H9 (cell line): ENCODE results near the gene CTNNBL1. TPM values are rescaled to one million over a fixed set of nuclear protein-coding genes. Genes with fewer than 3 reads are reported as not detected.

Source experiments
- DNase-seq: peaks from one replicate; pipeline ENCODE4 v3.0.0-alpha.2; 2017
- H2AFZ ChIP-seq: one replicate; pipeline ENCODE4 v1.6.1; 2013; ENCODE audit warnings: mild to moderate bottlenecking, low read length, control low read depth, moderate library complexity
- H2AK5ac ChIP-seq: 2 replicates; pipeline ENCODE4 v1.6.1; 2013; ENCODE audit warnings: low read length, control low read depth, mixed read lengths; ENCODE audit not compliant: insufficient read length
- H2BK120ac ChIP-seq: one replicate; pipeline ENCODE4 v1.6.1; 2013; ENCODE audit warnings: low read depth, mild to moderate bottlenecking, low read length, control low read depth, inconsistent platforms; ENCODE audit not compliant: poor library complexity, severe bottlenecking
- H2BK12ac ChIP-seq: 2 replicates; pipeline ENCODE4 v1.6.1; 2013; ENCODE audit warnings: low read length, control low read depth, mixed read lengths, low read depth; ENCODE audit not compliant: insufficient read length
- H2BK15ac ChIP-seq: 2 replicates; pipeline ENCODE4 v1.6.1; 2013; ENCODE audit warnings: low read depth, low read length, control low read depth
- H2BK20ac ChIP-seq: one replicate; pipeline ENCODE4 v1.6.1; 2013; ENCODE audit warnings: low read depth, mild to moderate bottlenecking, low read length, control low read depth, inconsistent platforms; ENCODE audit not compliant: poor library complexity, severe bottlenecking
- H2BK5ac ChIP-seq: 2 replicates; pipeline ENCODE4 v1.6.1; 2013; ENCODE audit warnings: low read length, control low read depth, mixed read lengths; ENCODE audit not compliant: insufficient read length
- H3K14ac ChIP-seq: 2 replicates; pipeline ENCODE4 v1.6.1; 2013; ENCODE audit warnings: low read length, control low read depth; ENCODE audit not compliant: insufficient read depth
- H3K18ac ChIP-seq: 2 replicates; pipeline ENCODE4 v1.6.1; 2013; ENCODE audit warnings: low read depth, mild to moderate bottlenecking, mixed read lengths, low read length, control low read depth; ENCODE audit not compliant: insufficient read length
- H3K23ac ChIP-seq: 2 replicates; pipeline ENCODE4 v1.6.1; 2013; ENCODE audit warnings: low read length, control low read depth, mixed read lengths, low read depth; ENCODE audit not compliant: insufficient read length
- H3K23me2 ChIP-seq: 2 replicates; pipeline ENCODE4 v1.6.1; 2013; ENCODE audit warnings: low read depth, mild to moderate bottlenecking, mixed read lengths, low read length, control low read depth; ENCODE audit not compliant: insufficient read length, poor library complexity, severe bottlenecking
- H3K27ac ChIP-seq: 2 replicates; pipeline ENCODE4 v1.5.1; 2013; ENCODE audit warnings: low read length, control low read depth, mixed read lengths, low read depth; ENCODE audit not compliant: insufficient read length
- H3K27me3 ChIP-seq: 2 replicates; pipeline ENCODE4 v1.6.1; 2013; ENCODE audit warnings: low read length, control low read depth, inconsistent platforms; ENCODE audit not compliant: insufficient read depth
- H3K4ac ChIP-seq: 2 replicates; pipeline ENCODE4 v1.6.1; 2013; ENCODE audit warnings: low read depth, mild to moderate bottlenecking, control low read depth, inconsistent platforms, low read length, moderate library complexity
- H3K4me1 ChIP-seq: 2 replicates; pipeline ENCODE4 v1.6.1; 2013; ENCODE audit warnings: low read length, control low read depth, inconsistent platforms; ENCODE audit not compliant: insufficient read depth
- H3K4me2 ChIP-seq: 2 replicates; pipeline ENCODE4 v1.6.1; 2013; ENCODE audit warnings: low read length, control low read depth, mixed read lengths; ENCODE audit not compliant: insufficient read length, insufficient read depth
- H3K56ac ChIP-seq: 2 replicates; pipeline ENCODE4 v1.6.1; 2013; ENCODE audit warnings: low read depth, mild to moderate bottlenecking, mixed read lengths, low read length, control low read depth; ENCODE audit not compliant: insufficient read length
- H3K79me1 ChIP-seq: 2 replicates; pipeline ENCODE4 v1.6.1; 2013; ENCODE audit warnings: low read depth, mild to moderate bottlenecking, moderate library complexity, low read length, control low read depth, inconsistent platforms; ENCODE audit not compliant: insufficient read depth, poor library complexity, severe bottlenecking
- H3K79me2 ChIP-seq: 2 replicates; pipeline ENCODE4 v1.6.1; 2013; ENCODE audit warnings: low read length, control low read depth, inconsistent platforms; ENCODE audit not compliant: insufficient read depth
- H3K9ac ChIP-seq: 2 replicates; pipeline ENCODE4 v1.6.1; 2013; ENCODE audit warnings: low read length, control low read depth, mixed read lengths; ENCODE audit not compliant: insufficient read length; ENCODE audit errors: extremely low read depth
- H3K9me3 ChIP-seq: one replicate; pipeline ENCODE4 v1.6.1; 2013; ENCODE audit warnings: low read depth, low read length, inconsistent platforms; ENCODE audit not compliant: control insufficient read depth
- H3T11ph ChIP-seq: one replicate; pipeline ENCODE4 v1.6.1; 2013; ENCODE audit warnings: mild to moderate bottlenecking, low read length, control low read depth, inconsistent platforms
- H4K20me1 ChIP-seq: one replicate; pipeline ENCODE4 v1.6.1; 2013; ENCODE audit not compliant: control insufficient read depth, insufficient read length, insufficient read depth
- H4K5ac ChIP-seq: 2 replicates; pipeline ENCODE4 v1.6.1; 2013; ENCODE audit warnings: low read depth, mild to moderate bottlenecking, mixed read lengths, low read length, control low read depth; ENCODE audit not compliant: insufficient read length
- H4K8ac ChIP-seq: replicated peaks from 2 replicates; pipeline ENCODE4 v1.6.1; 2013; ENCODE audit warnings: low read length, control low read depth, mixed read lengths, low read depth; ENCODE audit not compliant: insufficient read length
- H4K91ac ChIP-seq: 2 replicates; pipeline ENCODE4 v1.6.1; 2013; ENCODE audit warnings: low read depth, mild to moderate bottlenecking, moderate library complexity, mixed read lengths, low read length, control low read depth; ENCODE audit not compliant: insufficient read length
- H3K27ac Mint-ChIP-seq, 3 experiments: 2 replicates in 2 of 3; 3 replicates in 1 of 3; pipeline ENCODE4 v1.8.0; 2020 to 2021; ENCODE audit warnings: mixed read lengths in 3 of 3, mild to moderate bottlenecking in 1 of 3, moderate library complexity in 1 of 3
- H3K27me3 Mint-ChIP-seq: 2 replicates; pipeline ENCODE4 v1.8.0; 2021; ENCODE audit warnings: low read depth, mild to moderate bottlenecking, moderate library complexity, mixed read lengths
- H3K36me3 Mint-ChIP-seq, 3 experiments: 2 replicates in 2 of 3; 3 replicates in 1 of 3; pipeline ENCODE4 v1.8.0; 2020 to 2021; ENCODE audit warnings: low read depth in 3 of 3, mixed read lengths in 3 of 3; ENCODE audit not compliant: insufficient read depth in 1 of 3
- H3K4me1 Mint-ChIP-seq, 2 experiments: 2 replicates each; pipeline ENCODE4 v1.8.0; 2020; ENCODE audit warnings: mixed read lengths in 2 of 2
- H3K4me3 Mint-ChIP-seq, 2 experiments: 2 replicates in 1 of 2; 3 replicates in 1 of 2; pipeline ENCODE4 v1.8.0; 2020 to 2021; ENCODE audit warnings: mild to moderate bottlenecking in 2 of 2, mixed read lengths in 2 of 2, moderate library complexity in 1 of 2
- H3K9me3 Mint-ChIP-seq, 2 experiments: 2 replicates in 1 of 2; 3 replicates in 1 of 2; pipeline ENCODE4 v1.8.0; 2020; ENCODE audit warnings: mild to moderate bottlenecking in 2 of 2, mixed read lengths in 2 of 2, moderate library complexity in 1 of 2
- CTCF ChIP-seq: fragments of 200-600 bp; sonication (generic); conservative IDR thresholded peaks from 3 replicates; pipeline ENCODE4 v1.8.0; 2021; ENCODE audit warnings: antibody characterized with exemption, mild to moderate bottlenecking
- WGBS: extraction: QIAGEN DNeasy Blood & Tissue Kit; methylation state at CpG from one replicate; pipeline ENCODE4 v1.1.7; 2013; ENCODE audit warnings: missing lambda C conversion rate, low lambda C conversion rate, mixed read lengths; ENCODE audit not compliant: insufficient read length; ENCODE audit errors: extremely low coverage; 5-methylcytosine and 5-hydroxymethylcytosine counted together
- total RNA-seq: library from RNA; stranded (reverse); gene quantifications from 2 replicates; pipeline ENCODE4 v1.2.1, GENCODE V29; 2021

The CTNNBL1 gene
- total RNA-seq, 1 experiment from 2014 or later = 67.2 TPM

GRCh38 chr20:37886851-37887297 is 193.0 kb downstream of the CTNNBL1 start:
- Histone ChIP-seq H3K4me1 (no peaks in the 10 kb centered on the region), H4K91ac (no peak overlapping the region), H3K9me3 (no peaks in the 10 kb centered on the region), H3K56ac (no peak overlapping the region), H3K9ac (no peak overlapping the region), H2BK120ac (no peak overlapping the region), H3K79me1 (no peaks in the 10 kb centered on the region), H3K14ac (no peak overlapping the region), H3K18ac (no peak overlapping the region), H2BK20ac (no peak overlapping the region), H3K4ac (no peak overlapping the region), H4K20me1 (no peaks in the 10 kb centered on the region), H2BK12ac (no peak overlapping the region), H2BK5ac (no peak overlapping the region), H2BK15ac (no peak overlapping the region), H3K23ac (no peak overlapping the region), H4K5ac (no peak overlapping the region), H3K4me2 (no peak overlapping the region), H3K27ac (no peak overlapping the region), H3K79me2 (no peaks in the 10 kb centered on the region), H4K8ac (no peak overlapping the region), H3K23me2 (peaks cover 2% of the 10 kb centered on the region), H3K27me3 (no peaks in the 10 kb centered on the region), H2AFZ (no peak overlapping the region), H2AK5ac (no peak overlapping the region), H3T11ph (no peak overlapping the region)
- H3K4me1 Mint-ChIP-seq = peaks cover 6 to 9% of the 10 kb centered on the region in 2 experiments
- no CpG with 5 or more reads among the region's 4 CpGs for WGBS
- no peak overlapping the region for H3K4me3 Mint-ChIP-seq
- no peaks in the 10 kb centered on the region for H3K9me3 Mint-ChIP-seq
- DNase-seq = no peak
- no peaks in the 10 kb centered on the region for H3K27me3 Mint-ChIP-seq
- no peak for TF ChIP-seq CTCF
- H3K27ac Mint-ChIP-seq = no peak overlapping the region
- H3K36me3 Mint-ChIP-seq = no peaks in the 10 kb centered on the region; a peak in 1 of 7 replicates
